HG03565 (cell line): ENCODE data around the gene THAP8.
A peak's percentile ranks its signal among the peaks of the same experiment; 100 is the strongest.
"Not testable (repeated sequence)": the region's sequence is repeated elsewhere in the genome, so short reads cannot be mapped to it uniquely, and the experiment has no call there.

Experiments
- ATAC-seq: cut with Tn5 transposase; IDR thresholded peaks from one replicate; pipeline ENCODE4 v1.9.1; 2021; ENCODE audit warnings: mild to moderate bottlenecking, moderate library complexity; ENCODE audit not compliant: unreplicated experiment

The THAP8 gene

DNA sequence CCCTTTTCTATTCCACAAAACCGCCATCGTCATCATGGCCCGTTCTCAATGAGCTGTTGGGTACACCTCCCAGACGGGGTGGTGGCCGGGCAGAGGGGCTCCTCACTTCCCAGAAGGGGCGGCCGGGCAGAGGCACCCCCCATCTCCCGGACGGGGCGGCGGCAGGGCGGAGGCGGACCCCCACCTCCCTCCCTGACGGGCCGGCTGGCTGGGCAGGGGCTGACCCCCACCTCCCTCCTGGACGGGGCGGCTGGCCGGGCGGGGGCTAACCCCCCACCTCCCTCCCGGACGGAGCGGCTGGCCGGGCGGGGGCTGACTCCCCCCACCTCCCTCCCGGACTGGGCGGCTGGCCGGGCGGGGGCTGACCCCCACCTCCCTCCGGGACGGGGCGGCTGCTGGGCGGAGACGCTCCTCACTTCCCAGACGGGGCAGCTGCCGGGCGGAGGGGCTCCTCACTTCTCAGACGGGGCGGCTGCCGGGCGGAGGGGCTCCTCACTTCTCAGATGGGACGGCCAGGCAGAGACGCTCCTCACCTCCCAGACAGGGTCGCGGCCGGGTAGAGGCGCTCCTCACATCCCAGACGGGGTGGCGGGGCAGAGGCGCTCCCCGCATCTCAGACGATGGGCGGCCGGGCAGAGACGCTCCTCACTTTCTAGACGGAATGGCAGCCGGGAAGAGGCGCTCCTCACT, 14.9 kb upstream of the THAP8 start:
- ATAC-seq, result not testable (repeated sequence)

DNA sequence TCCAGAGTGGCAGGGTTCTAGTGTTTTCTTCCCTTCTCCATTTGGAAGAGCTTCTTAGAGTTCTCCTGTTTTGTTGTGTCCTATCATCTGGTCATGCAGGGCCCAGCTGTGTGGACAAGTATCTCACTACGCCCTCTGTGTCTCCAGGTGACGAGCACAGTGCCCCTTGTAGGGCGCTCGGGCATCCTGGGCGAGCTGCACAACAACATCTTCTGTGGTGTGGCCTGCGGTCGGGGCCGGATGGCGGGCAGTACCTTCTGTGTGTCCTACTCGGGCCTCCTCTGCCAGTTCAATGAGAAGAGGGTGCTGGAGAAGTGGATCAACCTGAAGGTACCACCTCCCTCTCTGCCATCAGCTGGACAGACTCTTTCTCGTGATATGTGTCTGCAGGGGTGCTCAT, 13.6 kb upstream of the THAP8 start:
- ATAC-seq, result no peak

DNA sequence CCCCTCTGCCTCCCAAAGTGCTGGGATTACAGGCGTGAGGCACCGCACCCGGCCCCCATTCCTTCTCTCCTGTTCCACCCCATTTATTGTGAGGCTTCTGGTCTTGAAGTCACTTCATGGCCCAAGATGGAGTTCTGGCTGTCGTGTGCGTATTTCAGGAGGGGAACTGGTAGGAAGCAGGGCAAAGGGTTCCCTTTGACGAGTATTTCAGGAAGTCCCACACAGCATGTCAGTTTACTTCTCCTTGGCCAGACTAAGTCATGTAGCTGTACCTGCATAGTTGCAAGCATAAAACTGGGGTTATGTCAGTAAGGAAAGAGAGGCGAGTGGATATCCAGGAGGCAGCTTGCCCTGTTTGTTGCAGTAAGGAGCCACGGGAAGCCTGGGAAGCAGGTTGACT, 10.7 kb upstream of the THAP8 start:
- ATAC-seq, result no peak

DNA sequence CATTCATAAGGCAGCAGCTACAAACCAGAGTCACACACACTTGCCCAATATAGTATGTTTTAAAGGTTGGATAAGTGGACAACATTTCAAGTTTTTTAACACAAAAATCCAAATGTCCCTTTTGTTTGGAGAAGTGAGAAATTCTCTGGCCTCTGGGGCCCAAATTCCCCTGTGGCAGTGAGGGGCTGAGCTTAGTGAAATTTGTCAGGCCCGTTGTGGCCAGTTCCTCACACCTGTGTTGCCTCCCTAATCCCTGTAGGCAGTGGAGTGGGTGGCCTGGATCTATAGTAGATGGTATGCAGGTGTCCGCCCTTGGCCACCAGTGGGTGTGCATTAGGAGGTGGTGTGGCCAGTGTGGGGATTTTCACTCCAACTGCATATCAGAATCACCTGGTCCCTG, 7.3 kb upstream of the THAP8 start:
- ATAC-seq, result no peak

DNA sequence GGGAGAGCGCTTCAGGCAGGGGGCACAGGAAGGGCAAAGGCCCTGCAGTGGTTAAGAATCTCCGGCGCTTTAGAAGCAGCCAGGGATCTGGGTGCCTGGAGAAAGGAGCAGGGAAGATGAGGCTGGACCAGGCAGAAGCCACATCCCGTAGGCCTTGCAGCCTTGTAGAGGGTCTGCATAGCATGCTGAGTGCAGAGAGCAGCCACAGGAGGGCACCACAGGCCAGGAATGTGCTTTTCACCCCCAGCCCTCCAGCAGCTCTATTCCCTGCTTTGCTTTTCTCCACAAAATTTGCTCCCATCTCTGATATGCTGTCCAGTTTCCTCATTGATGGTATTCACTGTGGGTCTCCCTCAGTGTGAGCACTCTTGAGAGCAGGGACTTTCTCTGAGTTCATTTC, 6.3 kb upstream of the THAP8 start:
- no peak for ATAC-seq

DNA sequence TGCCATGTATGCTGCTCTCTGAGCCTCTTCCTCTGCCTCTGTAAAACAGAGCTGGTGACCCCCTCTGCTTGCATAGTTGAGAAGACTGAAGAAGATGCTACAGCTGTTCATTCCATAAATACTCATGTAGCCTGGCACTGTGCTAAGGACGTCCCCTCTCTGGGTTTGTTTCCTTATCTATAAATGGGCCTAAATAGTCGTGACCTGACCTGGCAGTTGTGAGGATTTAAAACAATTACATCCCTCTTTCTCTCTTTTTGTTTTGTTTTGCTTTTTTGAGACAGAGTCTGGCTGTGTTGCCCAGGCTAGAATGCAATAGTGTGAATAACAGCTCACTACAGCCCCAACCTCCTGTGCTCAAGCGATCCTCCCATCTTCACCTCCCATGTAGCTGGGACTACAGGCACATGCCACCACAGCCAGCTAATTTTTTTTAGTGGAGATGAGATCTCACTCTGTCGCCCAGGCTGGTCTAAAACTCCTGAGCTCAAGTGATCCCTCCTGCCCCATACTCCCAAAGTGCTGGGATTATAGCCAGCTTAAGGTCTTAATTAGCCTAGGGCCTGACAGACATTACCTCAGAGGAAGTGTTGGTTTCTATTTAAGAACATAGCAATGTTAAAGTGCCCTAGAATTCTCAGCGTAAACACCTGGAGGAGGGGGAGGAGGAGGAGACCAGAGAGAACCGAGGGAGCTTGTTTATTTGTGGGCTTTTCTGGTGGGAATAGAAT, 5.3 kb upstream of the THAP8 start:
- no peak for ATAC-seq

DNA sequence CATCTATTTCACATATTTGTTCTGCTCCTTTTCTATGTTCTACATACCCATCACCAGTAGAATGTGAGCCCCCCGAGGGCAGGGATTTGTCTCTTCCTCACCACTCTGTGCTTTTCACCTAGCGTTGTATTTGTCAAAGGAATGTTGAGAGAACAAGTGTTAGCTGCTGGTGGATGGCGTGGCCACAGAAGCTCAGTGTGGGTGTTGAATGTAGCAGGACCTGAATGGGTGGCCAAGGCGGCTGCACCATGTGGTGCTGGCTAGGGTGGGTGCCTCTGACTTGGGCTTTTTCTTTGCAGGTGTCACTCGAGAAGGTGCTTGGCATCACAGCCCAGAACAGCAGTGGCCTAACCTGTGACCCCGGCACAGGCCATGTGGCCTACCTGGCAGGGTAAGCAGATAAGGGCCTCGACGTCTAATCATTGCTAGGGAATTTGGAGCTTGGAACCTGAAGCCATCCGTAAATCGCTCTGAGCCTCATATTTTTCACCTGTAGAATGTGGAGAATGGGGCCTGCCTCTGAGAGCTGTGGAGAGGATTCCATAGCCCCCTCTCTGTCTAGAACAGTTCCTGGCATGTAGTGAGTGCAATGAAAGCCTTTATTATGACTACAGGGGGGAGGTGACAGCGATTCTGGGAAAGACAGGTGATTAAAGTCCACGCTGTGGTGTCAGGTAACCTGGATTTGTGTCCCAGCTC, 4.5 kb upstream of the THAP8 start:
- ATAC-seq, result no peak

DNA sequence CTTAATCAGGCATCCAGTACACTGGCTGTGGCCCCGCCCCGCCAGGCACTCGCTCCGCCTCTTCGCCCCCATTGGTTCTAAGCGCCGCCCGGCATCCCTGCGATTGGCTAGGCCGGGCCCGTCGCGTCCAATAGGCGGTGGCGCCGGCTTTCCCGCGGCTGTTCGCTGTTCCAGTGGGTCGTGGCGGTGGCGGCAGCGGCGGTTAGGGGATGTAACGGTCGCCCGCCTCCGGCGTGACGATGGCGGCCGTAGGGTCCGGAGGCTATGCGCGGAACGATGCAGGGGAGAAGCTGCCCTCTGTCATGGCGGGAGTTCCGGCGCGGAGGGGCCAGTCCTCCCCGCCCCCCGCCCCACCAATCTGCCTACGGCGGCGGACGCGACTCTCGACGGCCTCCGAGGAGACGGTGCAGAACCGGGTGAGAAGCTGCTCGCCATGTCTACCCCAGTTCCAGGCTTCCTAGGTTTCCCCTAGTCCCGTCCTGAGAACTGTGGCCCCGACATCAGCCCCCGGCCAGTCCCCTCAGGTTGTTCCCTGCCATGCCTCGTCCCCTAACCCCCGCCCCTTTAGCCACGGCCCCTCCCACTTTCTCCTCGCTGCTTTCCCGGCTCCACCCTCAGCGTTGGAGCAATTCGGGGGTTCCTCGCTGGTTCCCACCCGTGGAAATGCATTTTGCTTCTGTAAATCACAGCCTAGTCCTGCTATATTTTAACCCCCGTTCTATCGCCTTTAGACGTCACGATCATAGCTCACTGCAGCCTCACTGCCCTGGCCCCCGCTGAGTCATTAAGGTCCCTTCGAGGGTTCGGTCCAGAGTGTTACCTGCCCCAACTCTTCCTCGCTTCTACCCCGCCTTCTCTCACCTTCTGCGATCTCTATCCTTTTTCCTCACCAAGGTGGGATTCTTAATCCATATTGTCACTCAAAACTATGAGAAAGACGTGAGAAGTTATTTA, 925 bp upstream of the THAP8 start, which contains the start of gene WDR62:
WDR62 (plus strand) TSS at position 165 of the 954 bp plus-strand sequence; CDS start at position 240, 75 bp downstream.
- ATAC-seq, result peak; percentile 58

DNA sequence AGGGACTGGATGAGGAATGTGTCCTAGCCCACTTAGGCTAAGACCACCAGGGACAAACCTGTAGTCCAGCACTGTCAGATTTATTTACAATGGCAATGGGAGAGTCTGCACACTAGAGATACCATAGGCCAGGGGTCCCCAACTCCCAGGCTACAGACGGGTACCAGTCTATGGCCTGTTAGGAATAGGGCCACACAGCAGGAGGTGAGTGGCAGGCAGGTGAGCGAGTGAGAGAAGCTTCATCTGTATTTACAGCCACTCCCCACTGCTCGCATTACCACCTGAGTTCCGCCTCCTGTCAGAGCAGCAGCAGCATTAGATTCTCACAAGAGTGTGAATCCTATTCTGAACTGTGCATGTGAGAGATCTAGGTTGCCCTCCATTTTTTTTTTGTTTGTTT, 2.4 kb downstream of the THAP8 start:
- no peak for ATAC-seq

DNA sequence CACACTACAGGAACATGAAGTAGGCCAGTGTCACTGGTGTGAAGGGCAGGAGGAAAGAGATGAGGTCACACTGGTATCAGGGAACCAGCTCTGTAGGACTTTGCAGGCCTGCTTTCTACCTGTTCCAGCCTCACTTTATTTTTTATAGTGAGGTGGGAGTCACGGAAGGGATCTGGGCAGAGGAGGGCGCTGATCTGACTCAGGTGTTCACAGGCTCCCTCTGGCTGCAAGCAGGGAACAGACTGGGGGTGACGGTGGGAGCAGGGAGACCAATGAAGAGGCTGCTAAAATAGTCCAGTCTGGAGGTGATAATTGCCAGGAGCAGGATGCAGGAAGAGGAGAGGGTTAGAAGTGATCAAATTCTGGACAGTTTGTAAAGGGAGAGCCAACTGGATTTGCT, 2.8 kb downstream of the THAP8 start:
- ATAC-seq, result no peak

DNA sequence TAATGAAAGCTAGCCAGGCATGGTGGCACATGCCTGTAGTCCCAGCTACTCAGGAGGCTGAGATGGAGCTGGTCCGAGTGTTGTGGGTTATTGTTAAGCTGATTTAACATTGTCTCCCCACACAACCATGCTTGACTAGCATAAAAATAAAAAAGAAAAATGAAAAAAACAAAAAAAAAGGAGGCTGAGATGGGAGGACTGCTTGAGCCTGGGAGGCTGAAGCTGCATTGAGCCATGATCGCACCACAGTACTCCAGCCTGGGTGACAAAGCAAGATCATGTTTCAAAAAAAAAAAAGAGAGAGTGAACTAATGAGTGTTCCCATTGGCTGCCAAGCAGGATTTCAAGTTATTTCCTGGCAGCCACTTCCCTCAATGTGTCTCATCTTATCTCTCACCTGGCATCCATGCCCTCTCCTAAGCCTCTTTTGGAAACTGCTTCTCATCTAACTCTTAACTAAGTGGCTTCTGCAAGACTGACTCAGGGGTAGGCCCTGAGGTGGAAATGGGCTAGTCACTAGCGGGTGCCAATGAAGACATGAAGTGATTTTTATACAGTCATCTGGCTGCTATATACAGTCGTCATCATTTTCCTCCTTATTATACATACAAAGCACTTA, 4.9 kb downstream of the THAP8 start:
- no peak for ATAC-seq

DNA sequence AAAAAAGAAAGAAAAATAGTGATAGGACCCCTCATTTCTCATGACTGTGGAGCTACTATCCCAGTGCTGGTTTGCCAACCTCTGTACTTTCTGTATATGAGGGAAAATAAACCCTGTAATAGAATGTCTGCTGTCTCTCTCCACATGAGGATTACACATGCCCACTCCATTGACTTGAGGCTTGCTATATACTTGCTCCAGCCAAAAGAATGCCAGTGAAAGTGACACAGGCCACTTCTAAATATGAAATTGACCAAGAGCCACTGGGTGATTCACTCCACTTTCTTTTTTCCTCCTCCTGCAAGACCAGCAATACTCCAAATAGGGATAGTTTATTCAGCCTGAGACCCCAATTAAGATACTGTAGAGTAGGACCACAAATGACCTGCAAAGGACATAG, 6.2 kb downstream of the THAP8 start:
- ATAC-seq, result no peak

DNA sequence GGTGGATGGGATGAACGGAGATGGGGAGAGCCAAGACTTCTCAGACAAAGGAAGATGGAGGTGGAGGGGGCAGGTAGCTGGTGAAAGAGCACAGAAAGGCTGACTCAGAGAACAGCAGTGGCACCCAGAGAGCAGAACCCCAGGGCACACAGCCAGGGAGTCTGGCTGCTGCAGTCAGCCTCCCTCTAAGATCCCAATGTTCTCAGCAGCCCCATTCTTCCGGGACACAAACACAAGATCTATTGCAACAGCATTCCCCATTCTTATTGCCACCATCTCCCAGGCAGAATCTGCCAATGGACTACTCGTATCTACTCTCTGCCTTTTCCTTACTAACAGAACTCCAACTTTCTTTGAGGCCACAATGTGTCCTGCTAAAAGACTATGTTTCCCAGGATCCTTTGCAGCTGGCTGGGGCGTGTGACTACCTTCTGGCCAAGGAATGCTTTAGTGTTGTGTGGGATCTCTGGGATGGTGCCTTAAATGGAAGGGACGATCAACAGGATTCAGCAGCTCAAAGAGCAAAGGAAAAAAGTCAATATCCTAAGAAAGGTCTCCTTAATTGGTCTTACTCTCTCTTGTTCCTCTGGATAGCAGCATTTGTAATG, 7.5 kb downstream of the THAP8 start:
- ATAC-seq, result no peak

DNA sequence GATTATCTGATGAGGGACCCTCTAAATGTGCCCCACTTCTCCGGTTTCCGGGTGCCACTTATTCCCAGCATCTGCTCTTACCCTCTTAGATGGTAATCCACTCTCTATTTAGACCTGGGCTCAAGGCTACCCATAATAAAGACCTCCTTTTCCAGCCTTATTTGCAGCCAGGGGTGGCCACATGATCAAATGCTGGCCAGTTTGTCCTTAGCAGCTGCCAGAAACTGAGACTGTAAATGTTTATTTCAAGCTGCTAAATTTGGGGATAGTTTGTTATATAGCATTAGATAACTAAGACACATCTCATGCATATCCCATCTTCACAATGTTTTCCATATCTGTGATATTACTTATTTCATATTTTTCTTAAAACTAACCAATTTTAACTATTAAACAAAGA, 10.1 kb downstream of the THAP8 start:
- no peak for ATAC-seq

DNA sequence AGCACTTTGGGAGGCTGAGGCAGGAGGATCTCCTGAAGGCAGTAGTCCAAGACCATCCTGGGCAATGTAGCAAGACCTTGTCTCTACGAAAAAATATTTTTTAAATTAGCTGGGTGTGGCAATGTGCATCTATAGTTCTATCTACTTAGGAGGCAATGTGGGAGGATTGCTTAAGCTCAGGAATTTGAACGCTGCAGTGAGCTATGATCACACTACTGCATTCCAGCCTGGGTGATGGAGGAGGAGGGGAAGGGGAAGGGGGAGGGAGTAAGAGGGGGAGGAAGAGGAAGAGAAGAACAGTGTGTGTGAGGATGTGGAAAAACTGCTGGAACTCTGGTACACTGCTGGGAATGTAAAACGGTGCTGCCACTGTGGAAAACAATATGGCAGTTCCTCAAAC, 12.3 kb downstream of the THAP8 start:
- no peak for ATAC-seq

DNA sequence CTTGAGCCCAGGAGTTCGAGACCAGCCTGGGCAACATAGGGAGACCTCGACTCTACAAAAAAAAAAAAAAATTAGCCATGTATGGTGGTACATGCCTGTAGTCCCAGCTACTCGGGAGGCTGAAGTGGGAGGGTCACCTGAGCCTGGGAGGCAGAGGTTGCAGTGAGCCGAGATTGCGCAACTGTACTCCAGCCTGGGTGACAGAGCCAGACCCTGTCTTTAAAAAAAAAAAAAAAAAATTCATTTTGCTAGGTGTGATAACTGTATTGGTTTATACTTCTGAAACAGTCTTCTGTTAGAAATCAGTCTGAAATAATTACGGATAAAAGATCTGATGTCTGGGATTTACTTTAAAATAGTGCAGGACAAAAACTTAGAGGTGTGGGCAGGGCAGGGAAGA, 13.0 kb downstream of the THAP8 start:
- not testable (repeated sequence) for ATAC-seq

DNA sequence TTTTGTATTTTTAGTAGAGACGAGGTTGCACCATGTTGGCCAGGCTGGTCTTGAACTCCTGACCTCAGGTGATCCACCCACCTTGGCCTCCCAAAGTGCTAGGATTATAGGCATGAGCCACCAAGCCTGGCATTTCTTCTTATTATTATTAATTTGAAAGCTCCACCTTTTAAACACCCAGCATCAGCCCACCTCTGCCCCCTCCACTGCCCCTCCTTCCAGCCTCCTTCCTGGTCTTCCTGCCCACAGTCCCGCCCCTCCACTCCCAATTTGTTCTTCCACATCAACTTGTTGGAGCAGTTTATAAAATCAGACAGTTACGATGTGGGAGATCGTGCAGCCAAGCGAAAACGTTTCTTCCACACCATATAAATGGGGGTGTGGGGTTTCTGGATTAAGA, 13.6 kb downstream of the THAP8 start:
- no peak for ATAC-seq

DNA sequence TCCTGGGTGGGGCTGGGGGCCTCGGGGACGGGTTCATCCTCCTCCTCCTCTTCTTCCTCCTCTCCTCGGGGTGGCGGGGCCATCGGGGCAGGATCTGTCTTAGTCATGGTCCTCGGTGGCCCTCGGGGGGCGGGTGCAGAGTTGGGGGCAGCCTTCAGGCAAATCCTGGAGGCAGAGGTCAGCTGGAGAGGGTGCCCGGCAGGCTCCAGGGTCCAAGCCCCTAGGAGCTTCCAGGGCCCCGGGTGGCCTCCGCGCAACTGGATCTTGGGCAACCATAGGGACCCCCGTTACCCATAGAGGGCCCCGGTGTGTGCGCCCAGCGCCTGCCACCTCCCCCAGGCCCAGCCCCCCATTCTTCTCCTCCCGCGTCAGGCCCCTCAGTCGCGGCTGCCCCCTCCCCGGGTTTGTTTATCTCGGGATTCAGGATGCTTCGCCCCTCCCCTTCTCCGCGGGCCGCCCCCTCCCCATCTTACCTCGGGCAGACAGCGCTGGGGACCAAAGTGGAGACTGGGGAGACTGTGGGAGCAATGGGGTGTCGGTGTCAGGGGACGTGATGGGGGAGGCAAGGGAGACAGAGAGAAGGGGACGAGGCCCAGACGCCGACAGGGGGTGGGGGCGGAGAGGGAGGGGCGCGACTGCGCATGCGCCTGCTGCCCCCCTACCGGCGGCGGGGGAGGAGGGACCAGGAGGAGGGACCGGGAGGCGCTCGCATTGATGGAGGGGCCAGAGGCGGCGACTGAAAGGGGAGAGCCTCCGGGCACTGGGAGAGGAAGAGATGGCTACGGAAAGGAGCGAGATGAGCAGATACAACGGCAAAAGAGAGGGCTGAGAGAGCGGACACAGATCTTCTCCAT, 21.6 kb downstream of the THAP8 start, which contains the start of gene CLIP3:
CLIP3 (minus strand) TSS at position 623 of the 854 bp plus-strand sequence; CDS start at position 107, 516 bp downstream.
- ATAC-seq, result no peak

DNA sequence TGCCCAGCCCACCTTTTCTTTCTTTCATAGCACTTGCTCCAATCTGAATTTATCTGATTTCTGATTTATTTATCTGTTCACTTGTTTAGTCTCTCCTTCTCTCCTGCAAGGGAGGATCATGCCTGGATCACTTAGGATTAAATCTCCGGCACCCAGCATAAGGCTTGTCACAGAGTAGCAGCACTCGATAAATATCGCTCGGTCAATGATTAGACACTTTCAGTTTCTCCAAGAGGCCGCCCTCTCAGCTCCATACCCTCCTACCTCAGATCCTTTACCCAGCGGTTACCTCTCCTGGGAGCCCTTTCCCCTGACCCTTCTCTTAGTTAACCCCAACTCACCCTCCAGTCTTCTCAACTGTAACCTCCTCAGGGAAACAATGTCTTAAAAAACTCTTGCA, 22.8 kb downstream of the THAP8 start:
- ATAC-seq, result no peak
